Uterus (tissue), 4 donors: ENCODE data around the gene VPS9D1. TPM values are rescaled to one million over a fixed set of nuclear protein-coding genes. Genes with fewer than 3 reads are reported as not detected.
"Not testable (repeated sequence)": the region's sequence is repeated elsewhere in the genome, so short reads cannot be mapped to it uniquely, and the experiment has no call there.

Source experiments
- DNase-seq, 2 donors: peaks; one replicate each; pipeline ENCODE4 v3.0.0-alpha.2; 2019 to 2020
- H3K27ac ChIP-seq, 2 donors: fragments of 200-600 bp; sonication (generic); 1 replicate in 1 of 2; 2 replicates in 1 of 2; pipeline ENCODE4 v1.5.1; 2016 to 2018
- H3K27me3 ChIP-seq, 2 donors: fragments of 200-600 bp; sonication (generic); one replicate each; pipeline ENCODE4 v1.5.1; 2018 to 2019; ENCODE audit warnings: control low read depth in 1 of 2
- H3K36me3 ChIP-seq, 2 donors: fragments of 200-600 bp; sonication (generic); one replicate each; pipeline ENCODE4 v1.5.1; 2019; ENCODE audit warnings: control low read depth in 1 of 2
- H3K4me1 ChIP-seq, 2 donors: fragments of 200-600 bp; sonication (generic); one replicate each; pipeline ENCODE4 v1.5.1; 2018 to 2019; ENCODE audit warnings: control low read depth in 1 of 2
- H3K4me3 ChIP-seq, 2 donors: fragments of 200-600 bp; sonication (generic); 1 replicate in 1 of 2; 2 replicates in 1 of 2; pipeline ENCODE4 v1.5.1; 2018 to 2019; ENCODE audit warnings: mild to moderate bottlenecking in 1 of 2
- H3K9me3 ChIP-seq, 2 donors: fragments of 200-600 bp; sonication (generic); one replicate each; pipeline ENCODE4 v1.5.1; 2019; ENCODE audit warnings: control low read depth in 1 of 2
- POLR2A ChIP-seq, 2 donors: fragments of 450-650 bp; IDR thresholded peaks; one replicate each; pipeline ENCODE4 v1.6.1; 2016; ENCODE audit warnings: antibody characterized with exemption in 2 of 2, mild to moderate bottlenecking in 1 of 2, moderate library complexity in 1 of 2
- intact Hi-C: fragments of 100-400 bp; cut with DNase I; formaldehyde crosslinking; loops from one replicate; pipeline ENCODE4 v1.15.1; 2023; ENCODE audit warnings: low total_unique reads
- total RNA-seq, 4 donors: library from RNA; depleted of rRNA in 3 of 4; stranded (reverse); fragments of >200 nt in 3 of 4; gene quantifications; one replicate each; pipeline versions ENCODE4 v1.1.0 to v1.2.4, GENCODE V29; 2014 to 2023
- TF ChIP-seq, protein P1 (sequence below), 4 experiments: fragments of 200-600 bp in 2 of 4; fragments of 450-650 bp in 2 of 4; sonication (generic) in 2 of 4; IDR thresholded peaks; one replicate each; pipeline ENCODE4 v1.5.1; 2016 to 2019; ENCODE audit warnings: antibody characterized with exemption in 4 of 4, mild to moderate bottlenecking in 2 of 4, moderate library complexity in 1 of 4
- donor health status: DM: yes; HTN: yes; CAD: no.

VPS9D1 gene
- total RNA-seq, 4 donors from 2014 or later: 0.26 to 20.6 (median 8.7) TPM

DNA sequence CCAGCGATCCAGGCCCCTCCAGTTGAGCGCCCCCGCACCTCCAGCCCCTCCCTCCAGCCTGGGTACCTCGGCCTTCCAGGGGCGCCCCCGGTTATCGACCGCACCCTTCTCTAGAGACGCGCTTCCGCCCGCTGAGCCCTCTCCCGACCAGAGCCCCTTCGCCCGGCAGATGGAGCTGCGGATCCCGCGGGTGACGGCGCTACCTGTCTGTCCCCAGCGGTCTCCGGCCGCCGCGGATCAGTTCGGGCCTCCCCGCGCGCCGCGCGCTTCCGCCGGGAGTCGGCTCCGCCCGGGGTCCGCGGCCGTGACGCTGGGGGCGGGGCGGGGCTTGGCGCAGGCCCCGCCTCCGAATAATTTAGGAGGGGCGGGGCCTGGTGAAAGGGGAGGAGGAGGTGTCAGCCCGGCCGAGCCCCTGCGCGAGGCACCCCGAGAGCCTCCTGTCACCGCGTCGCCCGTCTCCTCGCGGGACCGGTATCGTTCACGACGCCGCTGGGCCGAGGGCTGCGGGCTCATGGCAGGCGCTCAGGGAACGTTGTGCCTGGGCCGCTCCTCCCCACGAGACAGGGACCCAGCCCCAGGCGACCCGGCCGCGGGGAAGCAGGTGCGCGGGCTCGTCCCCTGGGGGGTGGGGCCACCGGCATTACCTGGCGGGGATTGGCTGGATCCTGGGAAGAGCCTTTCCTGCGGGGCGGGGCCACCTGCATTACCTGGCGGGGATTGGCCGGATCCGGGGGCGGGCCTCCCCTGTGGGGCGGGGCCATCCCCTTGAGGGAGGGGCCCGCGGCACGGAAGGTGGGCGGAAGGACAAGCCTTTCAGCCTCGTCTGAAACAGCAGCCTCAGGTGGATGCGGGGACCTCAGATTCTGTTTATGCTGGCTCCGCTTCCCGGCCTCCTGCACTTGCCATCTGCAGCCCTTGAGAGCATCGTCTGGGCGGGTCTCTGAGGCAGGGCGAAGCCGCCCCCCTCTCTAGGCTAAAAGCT is 19.0 kb downstream of the VPS9D1 start, which contains the start of gene SPATA2L:
SPATA2L (minus strand) TSS at position 281 of the 982 bp plus-strand sequence. CDS start 473 bp downstream, outside the sequence.
- H3K4me3 ChIP-seq: peak within 1 kb of the TSS; percentile 69 to 77
- peak; percentile 77 to 85 for DNase-seq
- H3K4me1 ChIP-seq: peaks cover 0 to 11% of the 10 kb centered on the region in 2 donors
- intact Hi-C loops: no loop called here
- H3K36me3 ChIP-seq: no peaks in the 10 kb centered on the region
- H3K27me3 ChIP-seq: no peaks in the 10 kb centered on the region
- peak within 1 kb of the TSS; percentile 82 to 83 for H3K27ac ChIP-seq
- TF ChIP-seq POLR2A (IDR thresholded peaks at IDR 0.05): peak; percentile 85 to 92
- TF ChIP-seq, protein P1, sequence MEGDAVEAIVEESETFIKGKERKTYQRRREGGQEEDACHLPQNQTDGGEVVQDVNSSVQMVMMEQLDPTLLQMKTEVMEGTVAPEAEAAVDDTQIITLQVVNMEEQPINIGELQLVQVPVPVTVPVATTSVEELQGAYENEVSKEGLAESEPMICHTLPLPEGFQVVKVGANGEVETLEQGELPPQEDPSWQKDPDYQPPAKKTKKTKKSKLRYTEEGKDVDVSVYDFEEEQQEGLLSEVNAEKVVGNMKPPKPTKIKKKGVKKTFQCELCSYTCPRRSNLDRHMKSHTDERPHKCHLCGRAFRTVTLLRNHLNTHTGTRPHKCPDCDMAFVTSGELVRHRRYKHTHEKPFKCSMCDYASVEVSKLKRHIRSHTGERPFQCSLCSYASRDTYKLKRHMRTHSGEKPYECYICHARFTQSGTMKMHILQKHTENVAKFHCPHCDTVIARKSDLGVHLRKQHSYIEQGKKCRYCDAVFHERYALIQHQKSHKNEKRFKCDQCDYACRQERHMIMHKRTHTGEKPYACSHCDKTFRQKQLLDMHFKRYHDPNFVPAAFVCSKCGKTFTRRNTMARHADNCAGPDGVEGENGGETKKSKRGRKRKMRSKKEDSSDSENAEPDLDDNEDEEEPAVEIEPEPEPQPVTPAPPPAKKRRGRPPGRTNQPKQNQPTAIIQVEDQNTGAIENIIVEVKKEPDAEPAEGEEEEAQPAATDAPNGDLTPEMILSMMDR (IDR thresholded peaks at IDR 0.05): peak in 3 of 4 experiments; percentile 2 to 25 (median 14)
- no peaks in the 10 kb centered on the region for H3K9me3 ChIP-seq

DNA sequence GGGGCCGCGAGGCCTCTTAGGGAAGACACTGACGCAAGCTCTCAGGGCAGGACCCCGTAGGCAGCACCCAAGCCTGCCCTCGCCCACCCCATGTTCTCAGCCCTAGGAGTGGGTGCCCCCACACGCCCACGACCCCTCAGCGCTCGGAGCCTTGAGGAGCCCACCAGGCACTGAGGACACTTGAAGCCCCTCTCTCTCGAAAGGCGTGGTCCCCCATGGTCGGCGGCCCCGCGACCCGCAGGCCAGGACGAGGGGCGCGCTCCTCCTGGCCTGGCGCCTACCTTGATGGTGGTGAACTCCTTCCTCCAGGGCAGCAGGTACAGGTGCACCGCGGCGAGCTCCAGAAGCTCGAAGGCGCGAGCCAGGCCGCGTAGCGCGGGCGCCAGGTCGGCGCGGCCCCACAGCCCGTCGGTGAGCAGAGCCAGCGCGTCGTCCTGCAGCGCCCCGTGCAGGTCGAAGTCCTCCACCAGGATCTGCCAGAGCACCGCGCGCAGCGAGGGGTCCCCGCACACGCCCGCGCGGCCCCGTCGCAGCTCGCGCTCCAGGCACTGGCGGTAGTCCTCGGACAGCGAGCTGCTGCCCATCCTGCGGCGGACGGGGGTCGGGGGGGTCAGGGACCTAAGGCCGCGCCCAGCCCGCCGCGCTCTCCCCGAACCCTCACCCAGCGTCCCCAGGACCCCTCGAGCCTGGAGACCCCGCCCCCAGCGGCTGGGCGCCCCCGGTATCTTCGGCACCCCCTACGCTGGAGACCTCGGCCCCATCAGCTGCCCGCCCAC is 19.9 kb downstream of the VPS9D1 start:
- Histone ChIP-seq H3K4me3 (peak overlapping the region; percentile 69 to 77), H3K36me3 (no peaks in the 10 kb centered on the region), H3K27me3 (no peaks in the 10 kb centered on the region), H3K9me3 (no peaks in the 10 kb centered on the region), H3K27ac (peak overlapping the region; percentile 82 to 83), H3K4me1 (peaks cover 0 to 11% of the 10 kb centered on the region in 2 donors)
- intact Hi-C loops: no loop called here
- peak; percentile 43 to 48 for DNase-seq
- TF ChIP-seq, protein P1 (IDR thresholded peaks at IDR 0.05): peak in 1 of 4 experiments; percentile 3
- no peak for TF ChIP-seq POLR2A (IDR thresholded peaks at IDR 0.05)

DNA sequence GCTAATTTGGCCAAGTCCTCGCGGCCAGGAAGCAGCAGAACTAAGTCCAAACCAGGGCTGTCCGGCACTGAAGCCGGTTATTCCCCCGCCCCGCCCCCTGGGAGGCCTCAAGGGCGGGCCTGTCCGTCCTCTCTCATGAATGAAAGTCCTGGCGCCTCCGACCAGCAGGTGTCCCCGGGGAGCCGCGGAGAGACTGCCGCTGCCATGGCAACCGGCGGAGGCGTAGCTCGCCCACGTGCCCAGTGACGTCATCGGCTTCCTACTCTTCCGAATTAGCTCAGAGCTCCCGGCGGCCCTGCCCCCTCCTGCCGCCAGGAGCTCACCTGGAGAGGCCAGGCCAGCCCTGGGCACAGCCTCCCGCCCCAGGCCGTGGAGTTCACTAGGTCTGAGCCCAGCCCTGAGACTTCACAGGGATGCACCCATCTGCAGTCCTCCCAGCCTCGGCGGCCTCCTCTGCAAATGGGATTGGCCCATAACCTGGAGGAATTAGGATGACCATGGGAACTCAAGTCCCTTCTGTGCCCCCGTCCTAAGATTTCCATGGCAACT is 20.5 kb downstream of the VPS9D1 start:
- no peaks in the 10 kb centered on the region for H3K9me3 ChIP-seq
- H3K36me3 ChIP-seq: no peaks in the 10 kb centered on the region
- H3K27ac ChIP-seq: peak overlapping the region; percentile 82 to 83
- H3K27me3 ChIP-seq: no peaks in the 10 kb centered on the region
- intact Hi-C loops: no loop called here
- H3K4me1 ChIP-seq: peaks cover 0 to 11% of the 10 kb centered on the region in 2 donors
- TF ChIP-seq POLR2A (IDR thresholded peaks at IDR 0.05): peak; percentile 42 to 56
- TF ChIP-seq, protein P1 (IDR thresholded peaks at IDR 0.05): peak; percentile 66 to 92 (median 84)
- peak overlapping the region; percentile 69 to 77 for H3K4me3 ChIP-seq
- peak; percentile 99 for DNase-seq

DNA sequence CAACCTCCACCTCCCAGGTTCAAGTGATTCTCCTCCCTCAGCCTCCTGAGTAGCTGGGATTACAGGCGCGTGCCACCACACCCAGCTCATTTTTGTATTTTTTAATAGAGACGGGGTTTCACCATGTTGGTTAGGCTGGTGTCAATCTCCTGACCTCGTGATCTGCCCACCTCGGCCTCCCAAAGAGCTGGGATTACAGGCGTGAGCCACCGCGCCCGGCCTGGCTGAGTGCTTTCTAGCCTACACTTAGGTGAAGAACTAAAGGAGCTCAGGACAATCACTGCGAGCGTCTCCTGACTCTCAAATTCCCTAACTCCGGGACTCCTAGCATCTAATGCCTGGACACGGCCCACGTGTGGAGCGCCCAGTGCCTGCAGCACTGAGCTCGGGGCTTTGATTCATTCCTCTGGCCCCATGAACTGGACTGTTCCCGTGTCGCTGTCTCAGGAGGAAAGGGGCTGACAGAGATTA is 21.0 kb downstream of the VPS9D1 start:
- DNase-seq, H3K27me3 ChIP-seq, intact Hi-C loops, H3K9me3 ChIP-seq, H3K4me3 ChIP-seq, H3K36me3 ChIP-seq: not testable (repeated sequence)
- Histone ChIP-seq H3K4me1 (peaks cover 0 to 11% of the 10 kb centered on the region in 2 donors), H3K27ac (peak overlapping the region; percentile 82 to 83)

DNA sequence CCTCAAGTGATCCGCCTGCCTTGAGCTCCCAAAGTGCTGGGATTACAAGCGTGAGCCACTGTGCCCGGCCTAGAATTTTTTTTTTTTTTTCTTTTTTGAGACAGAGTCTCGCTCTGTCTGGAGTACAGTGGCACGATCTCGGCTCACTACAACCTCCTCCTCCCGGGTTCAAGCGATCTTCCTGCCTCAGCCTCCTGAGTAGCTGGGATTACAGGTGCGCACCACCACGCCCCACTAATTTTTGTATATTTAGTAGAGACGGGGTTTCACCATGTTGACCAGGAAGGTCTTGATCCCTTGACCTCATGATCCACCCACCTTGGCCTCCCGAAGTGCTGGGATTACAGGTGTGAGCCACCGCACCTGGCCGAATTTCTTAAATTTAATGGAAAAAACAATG is 22.0 kb downstream of the VPS9D1 start:
- intact Hi-C loops, DNase-seq: not testable (repeated sequence)

More for the DNA sequence above, 22.0 kb downstream of the VPS9D1 start:
- H3K27me3 ChIP-seq, H3K36me3 ChIP-seq, H3K4me3 ChIP-seq, H3K9me3 ChIP-seq, H3K27ac ChIP-seq: not testable (repeated sequence)
- H3K4me1 ChIP-seq: peaks cover 0 to 11% of the 10 kb centered on the region in 2 donors
